ENCODE results near the gene MCCC2. TPM values are rescaled to one million over a fixed set of nuclear protein-coding genes. Genes with fewer than 3 reads are reported as not detected.

MCCC2 gene
- polyA plus RNA-seq, 1 donor from 2014 or later = 8.8 TPM

DNA sequence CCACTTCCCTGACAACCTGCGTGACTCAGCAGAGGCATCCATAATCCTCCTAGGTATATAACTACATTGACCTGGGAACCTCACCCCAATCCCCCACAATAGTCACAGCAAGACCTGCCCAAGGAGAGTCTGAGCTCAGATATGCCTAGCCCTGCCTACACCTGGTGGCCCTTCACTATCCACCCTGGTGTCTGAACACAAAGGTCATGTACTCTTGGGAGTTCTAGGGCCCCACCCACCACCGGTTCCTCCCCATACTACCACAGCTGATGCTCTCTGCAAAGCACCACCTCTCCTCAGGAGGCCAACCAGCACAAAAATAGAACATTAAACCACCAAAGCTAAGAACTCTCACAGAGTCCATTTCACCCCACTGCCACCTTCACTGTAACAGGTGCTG, 97.2 kb downstream of the MCCC2 start:
- no peak overlapping the region for H2AFZ ChIP-seq (ENCODE audit: low read depth, low read length)
- H3K4me2 ChIP-seq (ENCODE audit: low read length) = no peak overlapping the region
- H3K9me2 ChIP-seq (ENCODE audit: insufficient read depth, low read length) = no peaks in the 10 kb centered on the region
- no peak overlapping the region for H3K27ac ChIP-seq (ENCODE audit: low read length)
- H3K36me3 ChIP-seq (ENCODE audit: insufficient read depth, low read length) = no peaks in the 10 kb centered on the region
- H3K79me2 ChIP-seq (replicated peaks; ENCODE audit: insufficient read depth, low read length) = no peaks in the 10 kb centered on the region
- no peak for TF ChIP-seq REST (IDR thresholded peaks at IDR 0.05; ENCODE audit: borderline replicate concordance)
- TF ChIP-seq POLR2AphosphoS5 (IDR thresholded peaks at IDR 0.05) = no peak
- TF ChIP-seq SMC3 (conservative IDR thresholded peaks at IDR 0.05; ENCODE audit: poor library complexity) = no peak
- TF ChIP-seq MXI1 (conservative IDR thresholded peaks at IDR 0.05; ENCODE audit: poor library complexity, severe bottlenecking) = no peak
- no peak for TF ChIP-seq RAD21 (conservative IDR thresholded peaks at IDR 0.05)
- TF ChIP-seq EZH2 (IDR thresholded peaks at IDR 0.05; ENCODE audit: borderline replicate concordance, insufficient read depth, low read length, poor library complexity, severe bottlenecking) = no peak
- TF ChIP-seq EP300 (conservative IDR thresholded peaks at IDR 0.05; ENCODE audit: poor library complexity, severe bottlenecking) = no peak
- no peak for TF ChIP-seq CTCF (IDR thresholded peaks at IDR 0.05; ENCODE audit: poor library complexity, severe bottlenecking)
- TF ChIP-seq TAF1 (IDR thresholded peaks at IDR 0.05; ENCODE audit: low read depth) = no peak
- H3K27me3 ChIP-seq (ENCODE audit: insufficient read depth, low read depth, low read length) = no peaks in the 10 kb centered on the region
- H3K9me3 ChIP-seq (ENCODE audit: low read length) = no peaks in the 10 kb centered on the region
- no peaks in the 10 kb centered on the region for H4K20me1 ChIP-seq (ENCODE audit: insufficient read depth)
- no peak overlapping the region for H3K9ac ChIP-seq (ENCODE audit: low read length)
- H3F3A ChIP-seq (ENCODE audit: insufficient read depth, low read length, poor library complexity, severe bottlenecking) = no peaks in the 10 kb centered on the region
- H3K4me3 ChIP-seq (ENCODE audit: low read length) = no peak overlapping the region

DNA sequence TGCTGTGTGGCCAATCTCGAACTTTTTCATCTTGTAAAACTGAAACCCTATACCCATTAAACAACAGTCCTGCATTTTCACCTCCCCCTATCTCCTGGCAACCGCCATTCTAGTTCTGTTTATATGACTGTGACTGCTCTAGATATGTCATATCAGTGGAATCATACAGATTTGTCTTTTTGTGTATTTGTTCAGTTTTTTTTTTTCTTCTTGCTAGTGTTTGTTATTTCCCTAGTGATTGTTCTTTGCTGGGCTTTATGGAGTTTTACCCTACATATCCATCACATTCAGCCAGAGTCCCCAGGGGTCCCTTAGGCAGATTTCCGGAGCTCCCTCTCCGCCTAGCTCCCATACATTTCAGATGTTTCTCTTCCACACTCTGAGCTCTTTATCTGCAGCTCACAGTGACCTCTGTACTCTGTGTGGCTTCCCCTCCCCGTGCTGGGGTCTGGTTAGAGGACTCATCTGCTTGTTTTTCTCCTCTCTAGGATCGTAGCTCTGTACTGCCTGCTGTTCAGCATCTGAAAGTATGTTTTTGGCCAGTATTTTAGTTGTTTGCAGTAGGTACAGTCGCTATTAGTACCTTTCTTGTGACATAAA, 106.8 kb downstream of the MCCC2 start:
- Histone ChIP-seq H3K27ac (ENCODE audit: low read length) (no peak overlapping the region), H3K27me3 (ENCODE audit: insufficient read depth, low read depth, low read length) (no peaks in the 10 kb centered on the region), H3K36me3 (ENCODE audit: insufficient read depth, low read length) (no peaks in the 10 kb centered on the region), H3K79me2 (replicated peaks; ENCODE audit: insufficient read depth, low read length) (no peaks in the 10 kb centered on the region), H3K9ac (ENCODE audit: low read length) (no peak overlapping the region), H3K4me2 (ENCODE audit: low read length) (no peak overlapping the region), H4K20me1 (ENCODE audit: insufficient read depth) (no peaks in the 10 kb centered on the region), H3F3A (ENCODE audit: insufficient read depth, low read length, poor library complexity, severe bottlenecking) (no peaks in the 10 kb centered on the region), H2AFZ (ENCODE audit: low read depth, low read length) (no peak overlapping the region), H3K9me2 (ENCODE audit: insufficient read depth, low read length) (no peaks in the 10 kb centered on the region), H3K4me3 (ENCODE audit: low read length) (peak overlapping the region; percentile 14), H3K9me3 (ENCODE audit: low read length) (no peaks in the 10 kb centered on the region)
- TF ChIP-seq RAD21 (conservative IDR thresholded peaks at IDR 0.05) (no peak), CTCF (IDR thresholded peaks at IDR 0.05; ENCODE audit: poor library complexity, severe bottlenecking) (no peak), POLR2AphosphoS5 (IDR thresholded peaks at IDR 0.05) (no peak), REST (IDR thresholded peaks at IDR 0.05; ENCODE audit: borderline replicate concordance) (no peak), EZH2 (IDR thresholded peaks at IDR 0.05; ENCODE audit: borderline replicate concordance, insufficient read depth, low read length, poor library complexity, severe bottlenecking) (no peak), SMC3 (conservative IDR thresholded peaks at IDR 0.05; ENCODE audit: poor library complexity) (no peak), TAF1 (IDR thresholded peaks at IDR 0.05; ENCODE audit: low read depth) (no peak), EP300 (conservative IDR thresholded peaks at IDR 0.05; ENCODE audit: poor library complexity, severe bottlenecking) (no peak), MXI1 (conservative IDR thresholded peaks at IDR 0.05; ENCODE audit: poor library complexity, severe bottlenecking) (no peak)
